H1 (cell line): ENCODE data around the gene GAGE12H.
"Not testable (repeated sequence)": the region's sequence is repeated elsewhere in the genome, so short reads cannot be mapped to it uniquely, and the experiment has no call there.

Experiments
- POLR2AphosphoS5 ChIP-seq: IDR thresholded peaks from 2 replicates; pipeline ENCODE4 v1.6.1; 2011; ENCODE audit warnings: low read depth, low read length
- TF ChIP-seq, protein P1 (sequence below), 3 experiments: IDR thresholded peaks; 1 replicate in 2 of 3; 2 replicates in 1 of 3; pipeline versions ENCODE4 v1.5.1 to v1.6.1; 2011; ENCODE audit warnings: low read length in 3 of 3, mild to moderate bottlenecking in 3 of 3, inconsistent platforms in 2 of 3, low read depth in 1 of 3, moderate library complexity in 1 of 3; ENCODE audit not compliant: insufficient read depth in 1 of 3; ENCODE audit errors: control extremely low read depth in 1 of 3

DNA sequence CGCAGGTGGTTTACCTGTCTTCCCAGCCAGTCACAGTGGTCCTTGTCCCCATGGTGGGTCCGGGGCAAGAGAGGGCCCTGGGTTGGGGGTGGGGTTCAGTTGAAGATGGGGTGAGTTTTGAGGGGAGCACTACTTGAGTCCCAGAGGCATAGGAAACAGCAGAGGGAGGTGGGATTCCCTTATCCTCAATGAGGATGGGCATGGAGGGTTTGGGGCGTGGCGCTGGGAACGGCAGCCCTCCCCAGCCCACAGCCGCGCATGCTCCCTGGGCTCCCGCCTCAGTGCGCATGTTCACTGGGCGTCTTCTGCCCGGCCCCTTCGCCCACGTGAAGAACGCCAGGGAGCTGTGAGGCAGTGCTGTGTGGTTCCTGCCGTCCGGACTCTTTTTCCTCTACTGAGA lies 9.4 kb downstream of the GAGE12H start, which contains the start of gene GAGE2A:
- TF ChIP-seq, protein P1, sequence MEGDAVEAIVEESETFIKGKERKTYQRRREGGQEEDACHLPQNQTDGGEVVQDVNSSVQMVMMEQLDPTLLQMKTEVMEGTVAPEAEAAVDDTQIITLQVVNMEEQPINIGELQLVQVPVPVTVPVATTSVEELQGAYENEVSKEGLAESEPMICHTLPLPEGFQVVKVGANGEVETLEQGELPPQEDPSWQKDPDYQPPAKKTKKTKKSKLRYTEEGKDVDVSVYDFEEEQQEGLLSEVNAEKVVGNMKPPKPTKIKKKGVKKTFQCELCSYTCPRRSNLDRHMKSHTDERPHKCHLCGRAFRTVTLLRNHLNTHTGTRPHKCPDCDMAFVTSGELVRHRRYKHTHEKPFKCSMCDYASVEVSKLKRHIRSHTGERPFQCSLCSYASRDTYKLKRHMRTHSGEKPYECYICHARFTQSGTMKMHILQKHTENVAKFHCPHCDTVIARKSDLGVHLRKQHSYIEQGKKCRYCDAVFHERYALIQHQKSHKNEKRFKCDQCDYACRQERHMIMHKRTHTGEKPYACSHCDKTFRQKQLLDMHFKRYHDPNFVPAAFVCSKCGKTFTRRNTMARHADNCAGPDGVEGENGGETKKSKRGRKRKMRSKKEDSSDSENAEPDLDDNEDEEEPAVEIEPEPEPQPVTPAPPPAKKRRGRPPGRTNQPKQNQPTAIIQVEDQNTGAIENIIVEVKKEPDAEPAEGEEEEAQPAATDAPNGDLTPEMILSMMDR (IDR thresholded peaks at IDR 0.05; ENCODE audit: control extremely low read depth in 1 of 3, insufficient read depth in 1 of 3, low read depth in 1 of 3, low read length in 3 of 3): not testable (repeated sequence)
- not testable (repeated sequence) for TF ChIP-seq POLR2AphosphoS5
